Effector memory CD4-positive, alpha-beta T cell (primary cell): Measurements from ENCODE around the gene ARHGEF4.
"Not testable (repeated sequence)": the region's sequence is repeated elsewhere in the genome, so short reads cannot be mapped to it uniquely, and the experiment has no call there.

Experiments used
- DNase-seq, 3 donors: peaks; one replicate each; pipeline ENCODE4 v3.0.0-alpha.2; 2020
- H3K27ac ChIP-seq: 2 replicates; pipeline ENCODE4 v1.7.0; 2013; ENCODE audit warnings: mild to moderate bottlenecking, low read length, moderate library complexity; ENCODE audit not compliant: insufficient read depth, poor library complexity, severe bottlenecking
- H3K27me3 ChIP-seq: replicated peaks from 2 replicates; pipeline ENCODE4 v1.7.0; 2013; ENCODE audit warnings: mild to moderate bottlenecking, low read length; ENCODE audit not compliant: insufficient read depth, control insufficient read depth, poor library complexity, severe bottlenecking
- H3K36me3 ChIP-seq: 2 replicates; pipeline ENCODE4 v1.7.0; 2013; ENCODE audit warnings: mild to moderate bottlenecking, low read length, moderate library complexity; ENCODE audit not compliant: control insufficient read depth, insufficient read depth
- H3K4me1 ChIP-seq: 2 replicates; pipeline ENCODE4 v1.7.0; 2013; ENCODE audit warnings: low read length, mild to moderate bottlenecking; ENCODE audit not compliant: control insufficient read depth, insufficient read depth, poor library complexity, severe bottlenecking
- H3K4me3 ChIP-seq: 2 replicates; pipeline ENCODE4 v1.7.0; 2013; ENCODE audit warnings: low read length, low read depth, mild to moderate bottlenecking; ENCODE audit not compliant: insufficient read depth, poor library complexity, severe bottlenecking
- H3K9me3 ChIP-seq: 2 replicates; pipeline ENCODE4 v1.7.0; 2013; ENCODE audit warnings: mild to moderate bottlenecking, low read length, moderate library complexity; ENCODE audit not compliant: control insufficient read depth

The ARHGEF4 gene

DNA sequence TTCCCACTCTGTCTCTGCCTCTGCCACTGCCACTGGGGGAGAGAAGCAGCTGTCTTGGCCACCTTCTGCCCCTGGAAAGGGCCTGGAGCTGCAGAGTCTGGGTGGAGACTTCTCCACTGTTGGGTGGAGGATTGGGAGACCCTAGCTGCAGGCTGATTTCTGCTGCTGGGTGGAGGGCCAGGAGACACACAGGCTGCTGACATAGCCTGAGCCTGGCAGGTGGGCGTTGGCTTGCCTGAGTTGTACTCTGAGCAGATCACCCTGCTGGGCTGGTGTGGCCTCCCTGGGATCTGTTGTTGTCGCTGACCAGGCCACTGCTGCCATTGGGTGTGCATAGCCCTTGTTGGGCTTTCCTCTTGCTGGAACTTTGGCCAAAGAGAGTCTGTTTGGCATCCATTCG, 64.3 kb downstream of the ARHGEF4 start:
- Histone ChIP-seq H3K36me3 (no peaks in the 10 kb centered on the region), H3K27me3 (no peaks in the 10 kb centered on the region), H3K9me3 (no peaks in the 10 kb centered on the region), H3K4me3 (no peak overlapping the region), H3K4me1 (no peaks in the 10 kb centered on the region), H3K27ac (no peak overlapping the region)
- no peak for DNase-seq

DNA sequence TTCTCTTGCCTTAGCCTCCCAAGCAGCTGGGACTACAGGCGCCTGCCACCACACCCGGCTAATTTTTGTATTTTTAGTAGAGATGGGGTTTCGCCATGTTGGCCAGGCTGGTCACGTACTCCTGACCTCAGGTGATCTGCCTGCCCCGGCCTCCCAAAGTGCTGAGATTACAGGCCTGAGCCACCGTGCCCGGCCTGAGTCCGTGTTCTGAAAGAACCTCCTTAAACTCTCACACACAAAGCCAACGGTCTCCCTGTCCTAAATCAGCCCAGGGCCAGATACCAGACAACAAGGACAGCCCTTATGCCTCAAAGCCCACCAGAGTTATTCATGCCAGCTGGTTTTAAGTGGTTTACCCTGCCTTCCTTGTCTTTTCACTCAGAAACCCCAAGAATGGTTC, 64.9 kb downstream of the ARHGEF4 start:
- H3K9me3 ChIP-seq = not testable (repeated sequence)

DNA sequence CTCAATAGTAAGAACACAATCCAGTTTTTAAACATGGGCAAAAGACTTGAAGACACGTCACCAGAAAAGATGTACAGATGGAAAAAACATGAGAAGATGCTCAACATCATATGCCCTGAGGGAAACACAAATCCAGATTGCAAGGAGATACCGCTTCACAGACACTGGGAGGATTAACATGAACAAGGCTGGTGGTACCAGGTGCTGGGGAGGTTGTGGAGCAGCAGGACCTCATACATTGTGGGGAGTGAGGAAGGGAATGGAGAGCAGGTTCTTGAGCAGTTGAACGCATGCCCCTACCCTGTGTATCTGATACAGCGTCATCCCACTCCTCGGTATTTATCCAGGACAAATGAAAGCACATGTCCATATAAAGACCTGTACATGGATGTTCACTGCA, 72.1 kb downstream of the ARHGEF4 start:
- Histone ChIP-seq H3K36me3 (no peaks in the 10 kb centered on the region), H3K4me3 (no peak overlapping the region)

More for the DNA sequence above, 64.9 kb downstream of the ARHGEF4 start:
- not testable (repeated sequence) for H3K27me3 ChIP-seq, DNase-seq, H3K4me3 ChIP-seq, H3K36me3 ChIP-seq, H3K4me1 ChIP-seq, H3K27ac ChIP-seq

DNA sequence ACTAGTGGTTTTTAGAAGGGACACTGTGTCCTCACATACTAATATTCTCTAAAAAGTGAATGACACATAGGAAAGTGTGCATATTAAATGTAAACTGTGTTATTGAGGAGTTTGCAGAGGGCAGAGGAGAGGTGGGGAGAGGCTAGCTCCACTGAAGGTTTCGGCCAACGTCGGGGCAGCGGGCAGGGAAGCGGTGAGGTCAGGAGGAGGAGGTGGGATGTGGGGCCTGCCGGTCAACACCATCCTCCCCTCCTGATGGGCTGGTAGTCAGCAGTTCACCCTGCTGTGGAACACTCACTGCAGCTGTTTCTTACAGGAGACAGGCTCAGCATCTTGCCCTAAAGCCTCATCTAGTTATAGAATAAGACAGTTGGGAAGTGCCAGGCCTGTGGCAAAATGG, 74.2 kb downstream of the ARHGEF4 start:
- Histone ChIP-seq H3K4me3 (no peak overlapping the region), H3K27me3 (no peaks in the 10 kb centered on the region), H3K36me3 (no peaks in the 10 kb centered on the region), H3K9me3 (no peaks in the 10 kb centered on the region), H3K27ac (no peak overlapping the region), H3K4me1 (no peaks in the 10 kb centered on the region)
- no peak for DNase-seq

More for the DNA sequence above, 72.1 kb downstream of the ARHGEF4 start:
- Histone ChIP-seq H3K27me3 (no peaks in the 10 kb centered on the region), H3K27ac (no peak overlapping the region), H3K9me3 (no peaks in the 10 kb centered on the region), H3K4me1 (no peaks in the 10 kb centered on the region)
- DNase-seq = no peak

DNA sequence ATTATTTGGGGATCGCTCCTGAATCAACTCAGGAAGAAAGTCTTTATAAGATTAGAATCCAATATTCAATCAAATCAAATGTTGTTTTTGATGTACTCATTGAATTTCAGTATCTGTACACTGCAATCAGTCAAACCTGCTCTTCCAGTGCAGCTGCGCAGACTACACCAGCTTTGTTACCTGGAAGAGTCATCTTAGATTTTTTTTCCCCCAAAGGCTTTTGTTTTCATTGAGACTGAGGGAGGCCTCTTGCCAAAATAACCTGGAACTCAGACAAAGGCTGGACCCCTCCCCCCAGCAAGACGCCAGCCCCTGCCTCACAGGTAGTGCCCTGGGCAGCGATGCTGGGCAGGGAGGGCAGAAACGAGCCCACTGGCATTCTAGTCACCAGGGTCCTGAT, 74.8 kb downstream of the ARHGEF4 start:
- Histone ChIP-seq H3K9me3 (no peaks in the 10 kb centered on the region), H3K4me3 (no peak overlapping the region), H3K36me3 (no peaks in the 10 kb centered on the region), H3K27me3 (no peaks in the 10 kb centered on the region), H3K4me1 (no peaks in the 10 kb centered on the region), H3K27ac (no peak overlapping the region)
- DNase-seq = no peak

DNA sequence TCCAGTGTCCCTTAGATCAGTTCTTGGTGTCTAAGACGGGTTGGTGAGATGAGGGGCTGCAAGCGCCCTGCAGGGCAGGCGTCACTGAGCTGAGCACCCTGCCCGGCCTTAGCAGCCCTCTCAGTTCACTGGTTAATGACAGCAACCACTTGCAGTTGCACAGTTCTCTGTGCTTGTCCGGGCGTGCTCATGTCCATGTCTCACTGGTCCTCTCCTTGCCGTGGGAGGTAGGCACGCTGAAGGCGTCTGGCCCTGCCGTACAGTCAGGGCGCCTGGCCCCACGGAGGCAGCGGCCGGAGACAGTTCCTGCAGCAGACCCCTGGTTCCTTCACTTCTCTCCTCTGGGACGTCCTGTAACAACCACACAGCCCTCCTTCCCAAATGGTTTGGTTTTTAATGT, 75.3 kb downstream of the ARHGEF4 start:
- Histone ChIP-seq H3K27ac (no peak overlapping the region), H3K4me1 (no peaks in the 10 kb centered on the region), H3K9me3 (no peaks in the 10 kb centered on the region), H3K36me3 (no peaks in the 10 kb centered on the region), H3K27me3 (no peaks in the 10 kb centered on the region), H3K4me3 (no peak overlapping the region)
- no peak for DNase-seq

DNA sequence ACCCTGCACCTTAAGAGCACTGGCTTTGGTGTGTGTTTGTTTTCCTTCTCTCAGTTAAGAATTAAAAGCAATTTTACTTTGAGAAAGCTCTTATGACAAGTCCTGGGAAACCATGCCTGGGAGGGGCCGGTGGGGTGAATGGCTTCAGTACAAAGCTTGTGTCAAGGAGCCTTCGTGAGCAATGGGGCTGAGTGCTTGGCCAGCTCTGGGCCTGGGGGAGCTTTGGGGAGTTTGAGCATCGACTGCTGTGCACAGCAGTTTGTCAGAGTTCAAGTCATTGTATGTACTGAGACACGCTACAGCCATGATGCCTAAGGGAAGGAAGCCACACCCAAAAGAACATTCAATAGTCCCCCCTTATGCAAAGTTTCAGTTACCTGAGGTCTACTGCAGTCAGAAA, 75.8 kb downstream of the ARHGEF4 start:
- Histone ChIP-seq H3K4me1 (no peaks in the 10 kb centered on the region), H3K4me3 (no peak overlapping the region), H3K36me3 (no peaks in the 10 kb centered on the region), H3K27ac (no peak overlapping the region), H3K27me3 (no peaks in the 10 kb centered on the region), H3K9me3 (no peaks in the 10 kb centered on the region)
- DNase-seq = no peak

DNA sequence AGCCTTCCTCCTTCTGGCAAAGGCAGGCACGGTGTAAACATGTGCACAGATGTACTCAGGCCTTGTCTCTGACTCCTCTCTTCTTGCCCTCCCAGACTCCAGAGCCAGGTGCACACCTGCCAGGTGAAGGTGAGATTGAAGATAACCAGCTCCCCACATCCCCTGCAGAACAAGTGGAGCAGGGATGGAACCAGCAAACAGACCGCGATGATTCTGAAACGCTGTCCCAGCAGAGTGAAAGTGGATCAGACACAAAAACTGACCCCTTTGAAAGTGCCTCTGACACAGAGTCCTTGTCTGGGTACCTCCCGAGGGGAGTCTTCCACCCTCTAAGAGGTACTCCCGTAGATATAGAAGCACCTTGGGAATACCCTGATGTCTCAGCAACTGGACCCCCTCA, 77.2 kb downstream of the ARHGEF4 start:
- DNase-seq = no peak
- Histone ChIP-seq H3K4me1 (no peaks in the 10 kb centered on the region), H3K9me3 (no peaks in the 10 kb centered on the region), H3K4me3 (no peak overlapping the region), H3K36me3 (no peaks in the 10 kb centered on the region), H3K27ac (no peak overlapping the region), H3K27me3 (no peaks in the 10 kb centered on the region)

DNA sequence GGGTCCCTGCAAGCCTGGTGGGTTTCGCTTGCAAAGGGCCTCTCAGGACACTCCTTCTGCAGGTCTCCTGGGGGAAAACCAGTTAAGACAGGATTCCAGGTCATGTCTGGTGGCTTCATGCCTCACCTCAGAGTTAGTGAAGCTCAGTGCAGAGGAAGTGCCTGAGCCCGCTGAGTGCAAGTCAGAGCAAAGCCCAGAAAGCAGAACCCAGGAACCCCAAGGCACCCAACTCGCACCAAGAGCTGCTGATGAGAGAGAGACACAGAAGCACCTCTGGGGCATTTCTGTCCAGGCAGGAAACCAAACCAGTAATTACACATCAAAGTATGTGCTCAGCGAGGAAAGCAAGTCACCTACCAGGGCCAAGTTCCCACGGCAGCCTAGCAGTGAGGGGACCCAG, 78.4 kb downstream of the ARHGEF4 start:
- Histone ChIP-seq H3K27me3 (no peaks in the 10 kb centered on the region), H3K36me3 (no peaks in the 10 kb centered on the region), H3K9me3 (no peaks in the 10 kb centered on the region), H3K4me3 (no peak overlapping the region), H3K27ac (no peak overlapping the region), H3K4me1 (no peaks in the 10 kb centered on the region)
- no peak for DNase-seq

DNA sequence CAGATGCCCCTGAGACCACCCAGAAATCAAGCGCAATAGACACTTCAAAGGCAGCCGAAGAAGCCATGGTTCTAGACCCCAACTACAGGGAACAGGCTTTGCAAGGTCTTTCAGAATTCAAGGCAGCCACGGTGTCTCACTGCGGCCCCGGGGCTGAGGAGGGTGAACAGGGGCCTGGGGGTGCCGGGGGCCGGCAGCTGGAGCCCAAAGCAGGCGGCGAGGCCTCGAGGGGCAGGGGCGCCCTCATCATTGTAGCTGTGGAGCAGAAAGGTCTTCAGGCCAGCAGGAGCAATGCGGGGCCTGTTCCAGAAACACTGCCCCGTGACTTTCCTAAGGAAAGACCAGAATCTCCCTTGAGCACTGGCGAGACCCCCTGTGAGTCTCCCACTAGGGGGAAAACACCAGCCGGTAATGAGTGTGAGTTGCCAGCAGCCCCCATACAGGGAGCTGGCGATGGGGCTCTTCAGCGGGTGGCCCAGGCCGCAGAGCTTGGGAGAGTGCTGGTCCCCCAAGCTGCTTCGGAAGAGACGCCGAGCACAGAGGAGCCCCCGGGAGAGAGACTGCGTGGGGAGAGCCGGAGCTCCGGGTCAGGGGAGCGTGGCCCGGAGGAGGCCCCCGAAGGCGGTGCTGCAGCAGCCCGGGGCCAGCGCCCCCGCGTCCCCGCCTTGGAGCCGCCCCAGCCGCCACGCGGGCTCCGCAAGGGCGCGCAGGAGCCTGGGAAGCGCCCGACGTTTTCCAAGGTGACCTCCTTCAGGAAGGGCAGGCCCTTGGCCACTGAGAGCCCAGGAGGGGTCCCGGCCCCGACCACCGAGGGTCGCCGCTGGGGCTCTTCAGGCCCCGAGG, 79.1 kb downstream of the ARHGEF4 start:
- no peak overlapping the region for H3K27ac ChIP-seq
- DNase-seq = no peak
- no peak overlapping the region for H3K4me3 ChIP-seq
- no peaks in the 10 kb centered on the region for H3K36me3 ChIP-seq
- H3K4me1 ChIP-seq = no peaks in the 10 kb centered on the region
- no peaks in the 10 kb centered on the region for H3K27me3 ChIP-seq
- H3K9me3 ChIP-seq = no peaks in the 10 kb centered on the region
